HG03439 (cell line): Measurements from ENCODE around the gene LTBP3.
A peak's percentile ranks its signal among the peaks of the same experiment; 100 is the strongest.
"Not testable (repeated sequence)": the region's sequence is repeated elsewhere in the genome, so short reads cannot be mapped to it uniquely, and the experiment has no call there.

ENCODE experiments used
- ATAC-seq: cut with Tn5 transposase; IDR thresholded peaks from one replicate; pipeline ENCODE4 v1.9.1; 2021; ENCODE audit warnings: mild to moderate bottlenecking, moderate library complexity; ENCODE audit not compliant: unreplicated experiment

The LTBP3 gene

GRCh38 chr11:65518941-65519549 is 39.1 kb downstream of the LTBP3 start:
- not testable (repeated sequence) for ATAC-seq

- ATAC-seq, result no peak
Measured at GRCh38 chr11:65516135-65516968, 41.8 kb downstream of the LTBP3 start.

- not testable (repeated sequence) for ATAC-seq
Measured at GRCh38 chr11:65512311-65512710, 45.8 kb downstream of the LTBP3 start.

GRCh38 chr11:65506772-65507505 is 51.2 kb downstream of the LTBP3 start:
- peak; percentile 34 for ATAC-seq

- no peak for ATAC-seq
Measured at GRCh38 chr11:65506290-65506771, 51.8 kb downstream of the LTBP3 start.

GRCh38 chr11:65505466-65506289 is 52.5 kb downstream of the LTBP3 start:
- ATAC-seq, result no peak

GRCh38 chr11:65504674-65505465 is 53.3 kb downstream of the LTBP3 start:
- no peak for ATAC-seq

GRCh38 chr11:65503949-65504673 is 54.0 kb downstream of the LTBP3 start:
- no peak for ATAC-seq

- ATAC-seq, result no peak
Measured at GRCh38 chr11:65503368-65503948, 54.7 kb downstream of the LTBP3 start.

- ATAC-seq, result no peak
Measured at GRCh38 chr11:65502555-65503367, 55.4 kb downstream of the LTBP3 start.

GRCh38 chr11:65502274-65502554 is 55.9 kb downstream of the LTBP3 start:
- no peak for ATAC-seq

- ATAC-seq, result no peak
Measured at GRCh38 chr11:65501472-65502273, 56.5 kb downstream of the LTBP3 start.

- ATAC-seq, result no peak
Measured at GRCh38 chr11:65501186-65501471, 57.0 kb downstream of the LTBP3 start.

- ATAC-seq, result no peak
Measured at GRCh38 chr11:65500387-65501185, 57.6 kb downstream of the LTBP3 start.

- no peak for ATAC-seq
Measured at GRCh38 chr11:65499713-65500386, 58.3 kb downstream of the LTBP3 start.

- ATAC-seq, result peak; percentile 34
Measured at GRCh38 chr11:65498977-65499712, 59.0 kb downstream of the LTBP3 start, which contains the start of gene MALAT1. Gene MALAT1, plus strand, starts transcription at chr11:65499045.
